Bronchial epithelial cell (primary cell): Measurements from ENCODE around the gene MMP12. TPM values are rescaled to one million over a fixed set of nuclear protein-coding genes. Genes with fewer than 3 reads are reported as not detected.
A peak's percentile ranks its signal among the peaks of the same experiment; 100 is the strongest.
"Not testable (repeated sequence)": the region's sequence is repeated elsewhere in the genome, so short reads cannot be mapped to it uniquely, and the experiment has no call there.

Experiments used
- DNase-seq: peaks from one replicate; pipeline ENCODE4 v3.0.0-alpha.2; 2010; ENCODE audit warnings: low read depth
- FAIRE-seq: peaks from 2 replicates; lab custom pipeline; 2011; peaks lifted over from hg19 to GRCh38; lab: Jason Lieb, UNC
- H3K27me3 ChIP-seq: 2 replicates; pipeline ENCODE4 v1.5.1; 2011; ENCODE audit warnings: low read length; ENCODE audit not compliant: control insufficient read depth, insufficient read depth
- H3K36me3 ChIP-seq: 2 replicates; pipeline ENCODE4 v1.5.1; 2011; ENCODE audit warnings: low read length; ENCODE audit not compliant: control insufficient read depth, insufficient read depth
- H3K4me3 ChIP-seq: 2 replicates; pipeline ENCODE4 v1.5.1; 2011; ENCODE audit warnings: mild to moderate bottlenecking, low read depth, low read length, control low read depth
- CTCF ChIP-seq: IDR thresholded peaks from 2 replicates; pipeline ENCODE4 v1.5.1; 2011; ENCODE audit warnings: mild to moderate bottlenecking, moderate library complexity, low read length, control low read depth, inconsistent platforms; ENCODE audit not compliant: insufficient read depth, severe bottlenecking
- total RNA-seq: library from RNA; depleted of rRNA; stranded (reverse); fragments of >200 nt; gene quantifications from 2 replicates; pipeline ENCODE4 v1.2.1, GENCODE V29; 2014

The MMP12 gene
- total RNA-seq, 1 donor from 2014 or later, result not detected

- Histone ChIP-seq H3K4me3 (no peak overlapping the region), H3K27me3 (no peaks in the 10 kb centered on the region), H3K36me3 (no peaks in the 10 kb centered on the region)
- DNase-seq (peak; percentile 33), FAIRE-seq (no peak)
- TF ChIP-seq CTCF, result no peak
These were observed 8.4 kb upstream of the MMP12 start for GRCh38 chr11:102883141-102883540.

GRCh38 chr11:102882389-102883024 lies 7.7 kb upstream of the MMP12 start:
- FAIRE-seq (no peak), DNase-seq (peak; percentile 81)
- Histone ChIP-seq H3K27me3 (no peaks in the 10 kb centered on the region), H3K36me3 (no peaks in the 10 kb centered on the region), H3K4me3 (no peak overlapping the region)
- no peak for TF ChIP-seq CTCF

GRCh38 chr11:102879801-102880200 lies 5.0 kb upstream of the MMP12 start:
- Histone ChIP-seq H3K36me3 (no peaks in the 10 kb centered on the region), H3K4me3 (no peak overlapping the region), H3K27me3 (no peaks in the 10 kb centered on the region)
- FAIRE-seq, result no peak
- TF ChIP-seq CTCF, result no peak
- DNase-seq, result no peak

- no peak for TF ChIP-seq CTCF
- H3K36me3 ChIP-seq, result no peaks in the 10 kb centered on the region
- no peaks in the 10 kb centered on the region for H3K27me3 ChIP-seq
- no peak for DNase-seq
- no peak overlapping the region for H3K4me3 ChIP-seq
- FAIRE-seq, result no peak
These were observed 3.8 kb upstream of the MMP12 start for GRCh38 chr11:102878595-102878994.

- not testable (repeated sequence) for H3K36me3 ChIP-seq, FAIRE-seq, H3K4me3 ChIP-seq, H3K27me3 ChIP-seq
- peak; percentile 45 for DNase-seq
These were observed 5.3 kb downstream of the MMP12 start for GRCh38 chr11:102869354-102869964.

- TF ChIP-seq CTCF, result no peak
- H3K4me3 ChIP-seq, result no peak overlapping the region
- FAIRE-seq (no peak), DNase-seq (peak; percentile 43)
- no peaks in the 10 kb centered on the region for H3K27me3 ChIP-seq
- no peaks in the 10 kb centered on the region for H3K36me3 ChIP-seq
These were observed 6.4 kb downstream of the MMP12 start for GRCh38 chr11:102868339-102868738.
